ACC112 (cell line): Measurements from ENCODE around the gene YEATS2.

Experiments used
- H2AFZ ChIP-seq: fragments of 200-600 bp; sonication (generic); one replicate; pipeline ENCODE4 v1.6.0; 2017; ENCODE audit warnings: antibody characterized with exemption, low read length; ENCODE audit not compliant: unreplicated experiment
- H3K27ac ChIP-seq: fragments of 200-600 bp; sonication (generic); 2 replicates; pipeline ENCODE4 v1.5.1; 2014; ENCODE audit warnings: low read depth, mild to moderate bottlenecking, antibody characterized with exemption, low read length, moderate library complexity
- H3K27me3 ChIP-seq: fragments of 200-600 bp; sonication (generic); 2 replicates; pipeline ENCODE4 v1.6.1; 2014; ENCODE audit warnings: mild to moderate bottlenecking, antibody characterized with exemption, low read length, moderate library complexity, mixed read lengths; ENCODE audit not compliant: insufficient read depth
- H3K36me3 ChIP-seq: fragments of 200-600 bp; sonication (generic); 2 replicates; pipeline ENCODE4 v1.6.1; 2016; ENCODE audit warnings: mild to moderate bottlenecking, antibody characterized with exemption, low read length, moderate library complexity, mixed read lengths; ENCODE audit not compliant: insufficient read depth
- H3K4me1 ChIP-seq: fragments of 200-600 bp; sonication (generic); one replicate; pipeline ENCODE4 v1.6.1; 2016; ENCODE audit warnings: low read length, mixed read lengths; ENCODE audit not compliant: insufficient read depth, unreplicated experiment, control insufficient read depth
- H3K4me3 ChIP-seq: fragments of 200-600 bp; sonication (generic); 2 replicates; pipeline ENCODE4 v1.5.1; 2014; ENCODE audit warnings: mild to moderate bottlenecking, low read depth, low read length
- H3K79me2 ChIP-seq: fragments of 200-600 bp; sonication (generic); one replicate; pipeline ENCODE4 v1.6.0; 2016; ENCODE audit warnings: low read length; ENCODE audit not compliant: control insufficient read depth, unreplicated experiment, insufficient read depth

YEATS2 gene

GRCh38 chr3:183743231-183743630 lies 45.6 kb downstream of the YEATS2 start:
- Histone ChIP-seq H3K27me3 (no peaks in the 10 kb centered on the region), H3K79me2 (peaks cover 3% of the 10 kb centered on the region), H3K4me1 (peaks cover 5% of the 10 kb centered on the region), H3K4me3 (no peak overlapping the region), H3K27ac (no peak overlapping the region), H2AFZ (no peak overlapping the region), H3K36me3 (peaks cover 37% of the 10 kb centered on the region)

- Histone ChIP-seq H3K4me1 (peaks cover 5% of the 10 kb centered on the region), H2AFZ (no peak overlapping the region), H3K36me3 (peaks cover 44% of the 10 kb centered on the region), H3K4me3 (no peak overlapping the region), H3K27ac (peak overlapping the region; percentile 23; the same call in 1 of the 2 replicates), H3K79me2 (peaks cover 3% of the 10 kb centered on the region), H3K27me3 (no peaks in the 10 kb centered on the region)
Measured at GRCh38 chr3:183745300-183746098, 47.9 kb downstream of the YEATS2 start.

- Histone ChIP-seq H3K36me3 (peaks cover 67% of the 10 kb centered on the region), H3K27me3 (no peaks in the 10 kb centered on the region), H3K27ac (no peak overlapping the region)
Measured at GRCh38 chr3:183754052-183754451, 56.5 kb downstream of the YEATS2 start.

GRCh38 chr3:183762304-183762703 lies 64.7 kb downstream of the YEATS2 start:
- Histone ChIP-seq H3K27me3 (no peaks in the 10 kb centered on the region), H3K4me3 (no peak overlapping the region), H3K27ac (no peak overlapping the region), H2AFZ (no peak overlapping the region), H3K36me3 (peaks cover 39% of the 10 kb centered on the region), H3K79me2 (peaks cover 3% of the 10 kb centered on the region), H3K4me1 (peaks cover 23% of the 10 kb centered on the region)

More at GRCh38 chr3:183754052-183754451, 56.5 kb downstream of the YEATS2 start:
- Histone ChIP-seq H3K79me2 (no peaks in the 10 kb centered on the region), H3K4me3 (no peak overlapping the region), H2AFZ (no peak overlapping the region), H3K4me1 (no peaks in the 10 kb centered on the region)

- peak overlapping the region; percentile 88 for H3K27ac ChIP-seq
- H3K36me3 ChIP-seq: peaks cover 38% of the 10 kb centered on the region
Measured at GRCh38 chr3:183764847-183765731, 67.5 kb downstream of the YEATS2 start.

GRCh38 chr3:183766107-183766506 lies 68.5 kb downstream of the YEATS2 start:
- Histone ChIP-seq H3K36me3 (peaks cover 36% of the 10 kb centered on the region), H3K27me3 (no peaks in the 10 kb centered on the region), H3K27ac (peak overlapping the region; percentile 88), H3K4me3 (no peak overlapping the region), H2AFZ (no peak overlapping the region), H3K4me1 (peaks cover 23% of the 10 kb centered on the region), H3K79me2 (peaks cover 3% of the 10 kb centered on the region)

More at GRCh38 chr3:183764847-183765731, 67.5 kb downstream of the YEATS2 start:
- no peaks in the 10 kb centered on the region for H3K27me3 ChIP-seq
- H3K4me3 ChIP-seq: no peak overlapping the region; the same call in 1 of the 2 replicates
- peaks cover 3% of the 10 kb centered on the region for H3K79me2 ChIP-seq
- H3K4me1 ChIP-seq: peaks cover 23% of the 10 kb centered on the region
- H2AFZ ChIP-seq: no peak overlapping the region

- H3K27ac ChIP-seq: peak overlapping the region; percentile 88; the same call in 1 of the 2 replicates
- H3K27me3 ChIP-seq: no peaks in the 10 kb centered on the region
- H3K4me3 ChIP-seq: no peak overlapping the region
- peaks cover 3% of the 10 kb centered on the region for H3K79me2 ChIP-seq
- no peak overlapping the region for H2AFZ ChIP-seq
- H3K36me3 ChIP-seq: peaks cover 27% of the 10 kb centered on the region
- peaks cover 23% of the 10 kb centered on the region for H3K4me1 ChIP-seq
Measured at GRCh38 chr3:183766745-183767606, 69.4 kb downstream of the YEATS2 start.

- Histone ChIP-seq H2AFZ (no peak overlapping the region), H3K27me3 (no peaks in the 10 kb centered on the region), H3K4me1 (peaks cover 23% of the 10 kb centered on the region), H3K79me2 (peaks cover 3% of the 10 kb centered on the region), H3K27ac (no peak overlapping the region), H3K4me3 (no peak overlapping the region), H3K36me3 (peaks cover 29% of the 10 kb centered on the region)
Measured at GRCh38 chr3:183768114-183768513, 70.5 kb downstream of the YEATS2 start.

- H3K27ac ChIP-seq: no peak overlapping the region
- no peak overlapping the region for H2AFZ ChIP-seq
- H3K79me2 ChIP-seq: peaks cover 3% of the 10 kb centered on the region
- peaks cover 34% of the 10 kb centered on the region for H3K36me3 ChIP-seq
- no peak overlapping the region for H3K4me3 ChIP-seq
- no peaks in the 10 kb centered on the region for H3K27me3 ChIP-seq
- peaks cover 31% of the 10 kb centered on the region for H3K4me1 ChIP-seq
Measured at GRCh38 chr3:183769453-183769852, 71.9 kb downstream of the YEATS2 start.

GRCh38 chr3:183774631-183775030 lies 77.0 kb downstream of the YEATS2 start:
- no peak overlapping the region for H2AFZ ChIP-seq
- H3K36me3 ChIP-seq: peaks cover 43% of the 10 kb centered on the region
- no peaks in the 10 kb centered on the region for H3K27me3 ChIP-seq
- no peaks in the 10 kb centered on the region for H3K79me2 ChIP-seq
- H3K4me1 ChIP-seq: peaks cover 29% of the 10 kb centered on the region
- peak overlapping the region; percentile 62 for H3K27ac ChIP-seq
- no peak overlapping the region for H3K4me3 ChIP-seq
